Measurements from ENCODE around the gene TNRC18.

The TNRC18 gene

GRCh38 chr7:5303591-5304505 is 119.8 kb downstream of the TNRC18 start:
- Histone ChIP-seq H3K27me3 (ENCODE audit: insufficient read depth, low read depth) (peaks cover 4% of the 10 kb centered on the region; the same call in 1 of the 2 replicates), H3K4me3 (IDR thresholded peaks at IDR 0.05; ENCODE audit: insufficient read depth, low read depth, low read length) (no peak overlapping the region), H3K36me3 (ENCODE audit: insufficient read depth) (no peaks in the 10 kb centered on the region), H3K9ac (no peak overlapping the region), H3K4me2 (no peak overlapping the region), H4K20me1 (ENCODE audit: insufficient read depth) (no peaks in the 10 kb centered on the region), H3K79me2 (ENCODE audit: insufficient read depth, low read depth) (no peaks in the 10 kb centered on the region), H2AFZ (ENCODE audit: low read depth) (no peak overlapping the region), H3K27ac (no peak overlapping the region), H3K4me1 (ENCODE audit: low read depth, poor library complexity, severe bottlenecking) (no peaks in the 10 kb centered on the region)
- no peak for TF ChIP-seq CTCF (conservative IDR thresholded peaks at IDR 0.05; ENCODE audit: low read depth, low read length)

- Histone ChIP-seq H3K27me3 (ENCODE audit: insufficient read depth, low read depth) (peaks cover 4% of the 10 kb centered on the region; the same call in 1 of the 2 replicates), H3K4me2 (no peak overlapping the region), H3K4me1 (ENCODE audit: low read depth, poor library complexity, severe bottlenecking) (no peaks in the 10 kb centered on the region), H3K4me3 (IDR thresholded peaks at IDR 0.05; ENCODE audit: insufficient read depth, low read depth, low read length) (no peak overlapping the region), H3K27ac (no peak overlapping the region), H2AFZ (ENCODE audit: low read depth) (no peak overlapping the region), H4K20me1 (ENCODE audit: insufficient read depth) (no peaks in the 10 kb centered on the region), H3K79me2 (ENCODE audit: insufficient read depth, low read depth) (no peaks in the 10 kb centered on the region), H3K9ac (no peak overlapping the region), H3K36me3 (ENCODE audit: insufficient read depth) (no peaks in the 10 kb centered on the region)
- TF ChIP-seq CTCF (conservative IDR thresholded peaks at IDR 0.05; ENCODE audit: low read depth, low read length): no peak
Measured at GRCh38 chr7:5303061-5303460, 120.6 kb downstream of the TNRC18 start.

- H3K9ac ChIP-seq: no peak overlapping the region
Measured at GRCh38 chr7:5302577-5302976, 121.1 kb downstream of the TNRC18 start.

GRCh38 chr7:5300366-5300765 is 123.3 kb downstream of the TNRC18 start:
- Histone ChIP-seq H3K27me3 (ENCODE audit: insufficient read depth, low read depth) (peaks cover 4% of the 10 kb centered on the region; the same call in 1 of the 2 replicates), H3K4me3 (IDR thresholded peaks at IDR 0.05; ENCODE audit: insufficient read depth, low read depth, low read length) (no peak overlapping the region), H4K20me1 (ENCODE audit: insufficient read depth) (no peaks in the 10 kb centered on the region), H3K36me3 (ENCODE audit: insufficient read depth) (no peaks in the 10 kb centered on the region), H3K4me1 (ENCODE audit: low read depth, poor library complexity, severe bottlenecking) (no peaks in the 10 kb centered on the region), H3K27ac (no peak overlapping the region), H3K4me2 (no peak overlapping the region), H2AFZ (ENCODE audit: low read depth) (no peak overlapping the region), H3K79me2 (ENCODE audit: insufficient read depth, low read depth) (no peaks in the 10 kb centered on the region), H3K9ac (no peak overlapping the region)
- no peak for TF ChIP-seq CTCF (conservative IDR thresholded peaks at IDR 0.05; ENCODE audit: low read depth, low read length)

More at GRCh38 chr7:5302577-5302976, 121.1 kb downstream of the TNRC18 start:
- Histone ChIP-seq H4K20me1 (ENCODE audit: insufficient read depth) (no peaks in the 10 kb centered on the region), H3K4me3 (IDR thresholded peaks at IDR 0.05; ENCODE audit: insufficient read depth, low read depth, low read length) (no peak overlapping the region), H3K4me2 (no peak overlapping the region), H3K27ac (no peak overlapping the region), H3K4me1 (ENCODE audit: low read depth, poor library complexity, severe bottlenecking) (no peaks in the 10 kb centered on the region), H3K79me2 (ENCODE audit: insufficient read depth, low read depth) (no peaks in the 10 kb centered on the region), H3K36me3 (ENCODE audit: insufficient read depth) (no peaks in the 10 kb centered on the region), H3K27me3 (ENCODE audit: insufficient read depth, low read depth) (peaks cover 4% of the 10 kb centered on the region; the same call in 1 of the 2 replicates), H2AFZ (ENCODE audit: low read depth) (no peak overlapping the region)
- TF ChIP-seq CTCF (conservative IDR thresholded peaks at IDR 0.05; ENCODE audit: low read depth, low read length): no peak

Data from KMS-11 (cell line).